Endothelial cell of umbilical vein (primary cell): ENCODE data around the gene GTF2F1. TPM values are rescaled to one million over a fixed set of nuclear protein-coding genes. Genes with fewer than 3 reads are reported as not detected.

Experiments
- BruUV-seq: library from RNA; stranded (reverse); fragments of 400-500 nt; replicated peaks from 2 replicates; lab custom pipeline; 2021; lab: Mats Ljungman, UMichigan
- CTCF ChIA-PET: fragments of 300-600, 350-600 bp; sonication (Branson Sonifier 250); formaldehyde crosslinking; loops from one replicate; lab custom pipeline; 2021; ENCODE audit warnings: antibody characterized with exemption, inconsistent platforms; lab: Charles Lee
- POLR2A ChIA-PET: fragments of 300-600, 350-600 bp; sonication (Branson Sonifier 250); formaldehyde crosslinking; loops from one replicate; lab custom pipeline; 2021; ENCODE audit warnings: antibody characterized with exemption, inconsistent platforms; lab: Charles Lee
- DNase-seq: peaks from one replicate; pipeline ENCODE4 v3.0.0-alpha.2; 2011; ENCODE audit warnings: low read depth, low spot score
- FAIRE-seq: peaks from 2 replicates; lab custom pipeline; 2011; peaks lifted over from hg19 to GRCh38; lab: Jason Lieb, UNC
- H2AFZ ChIP-seq: 2 replicates; pipeline ENCODE4 v1.6.0; 2012; ENCODE audit warnings: low read depth, low read length, control low read depth, inconsistent platforms
- H3K27ac ChIP-seq: 2 replicates; pipeline ENCODE4 v1.5.1; 2011; ENCODE audit warnings: low read depth, mild to moderate bottlenecking, control low read depth, low read length, moderate library complexity; ENCODE audit not compliant: insufficient read depth
- H3K27me3 ChIP-seq, 2 experiments: 2 replicates each; pipeline versions ENCODE4 v1.6.0 to v1.6.1; 2011; ENCODE audit warnings: low read length in 2 of 2, mixed read lengths in 1 of 2; ENCODE audit not compliant: control insufficient read depth in 2 of 2, insufficient read depth in 2 of 2
- H3K36me3 ChIP-seq, 2 experiments: 2 replicates in 1 of 2; 3 replicates in 1 of 2; pipeline ENCODE4 v1.5.1; 2011; ENCODE audit warnings: low read length in 2 of 2, mild to moderate bottlenecking in 1 of 2, moderate library complexity in 1 of 2; ENCODE audit not compliant: control insufficient read depth in 2 of 2, insufficient read depth in 2 of 2; ENCODE audit errors: extremely low read depth in 1 of 2
- H3K4me1 ChIP-seq: 3 replicates; pipeline ENCODE4 v1.5.1; 2011; ENCODE audit warnings: mild to moderate bottlenecking, low read length; ENCODE audit not compliant: control insufficient read depth, insufficient read depth; ENCODE audit errors: extremely low read depth
- H3K4me2 ChIP-seq: 2 replicates; pipeline ENCODE4 v1.6.1; 2011; ENCODE audit warnings: low read length, control low read depth, mixed read lengths; ENCODE audit not compliant: insufficient read depth
- H3K4me3 ChIP-seq, 3 experiments: fragments of 200-600 bp in 1 of 3; sonication (generic), shearing (Covaris generic) in 1 of 3; replicated peaks in 1 of 3; 2 replicates each; pipeline ENCODE4 v1.5.1; 2011 to 2016; ENCODE audit warnings: control low read depth in 3 of 3, low read length in 3 of 3, mild to moderate bottlenecking in 2 of 3, inconsistent platforms in 1 of 3, low read depth in 1 of 3, moderate library complexity in 1 of 3; ENCODE audit not compliant: insufficient read depth in 1 of 3
- H3K79me2 ChIP-seq: 2 replicates; pipeline ENCODE4 v1.6.0; 2012; ENCODE audit warnings: low read length, inconsistent platforms; ENCODE audit not compliant: control insufficient read depth, insufficient read depth
- H3K9ac ChIP-seq: replicated peaks from 2 replicates; pipeline ENCODE3; 2011; ENCODE audit warnings: low read length, control low read depth; ENCODE audit not compliant: insufficient read depth; ENCODE audit errors: extremely low read depth
- H3K9me1 ChIP-seq: replicated peaks from 3 replicates; pipeline ENCODE4 v1.6.0; 2011; ENCODE audit warnings: mild to moderate bottlenecking, low read length; ENCODE audit not compliant: control insufficient read depth, insufficient read depth; ENCODE audit errors: extremely low read depth
- H3K9me3 ChIP-seq: replicated peaks from 2 replicates; pipeline ENCODE4 v1.5.1; 2012; ENCODE audit warnings: low read length, inconsistent platforms; ENCODE audit not compliant: control insufficient read depth, insufficient read depth
- H4K20me1 ChIP-seq: replicated peaks from 2 replicates; pipeline ENCODE3; 2011; ENCODE audit warnings: mild to moderate bottlenecking, low read length; ENCODE audit not compliant: control insufficient read depth, insufficient read depth; ENCODE audit errors: extremely low read depth
- EZH2 ChIP-seq: IDR thresholded peaks from 2 replicates; pipeline ENCODE4 v1.6.1; 2012; ENCODE audit warnings: borderline replicate concordance, low read depth, mild to moderate bottlenecking, moderate library complexity, low read length, inconsistent platforms; ENCODE audit not compliant: severe bottlenecking
- FOS ChIP-seq: IDR thresholded peaks from 2 replicates; pipeline ENCODE4 v1.6.1; 2011; ENCODE audit warnings: mild to moderate bottlenecking, low read length, moderate library complexity, borderline replicate concordance; ENCODE audit not compliant: insufficient read depth
- GATA2 ChIP-seq: IDR thresholded peaks from 2 replicates; pipeline ENCODE4 v1.7.0; 2011; ENCODE audit warnings: low read depth, mild to moderate bottlenecking, moderate library complexity, mixed read lengths, low read length; ENCODE audit not compliant: insufficient read length, insufficient read depth
- JUN ChIP-seq: IDR thresholded peaks from 2 replicates; pipeline ENCODE4 v1.6.1; 2011; ENCODE audit warnings: borderline replicate concordance, low read depth; ENCODE audit not compliant: insufficient read length, insufficient read depth
- MYC ChIP-seq: IDR thresholded peaks from one replicate; pipeline ENCODE4 v1.6.1; 2011; ENCODE audit warnings: mild to moderate bottlenecking, low read depth, low read length
- POLR2A ChIP-seq: IDR thresholded peaks from 2 replicates; pipeline ENCODE4 v1.6.1; 2012; ENCODE audit warnings: low read depth, mild to moderate bottlenecking, control low read depth, low read length
- POLR2AphosphoS5 ChIP-seq: IDR thresholded peaks from 2 replicates; pipeline ENCODE4 v1.6.1; 2012; ENCODE audit warnings: low read depth, mild to moderate bottlenecking, control low read depth, low read length, moderate library complexity; ENCODE audit not compliant: insufficient read depth
- dilution Hi-C: fragments of 300-500 bp; cut with MboI; formaldehyde crosslinking; loops from one replicate; pipeline ENCODE4 v1.15.0; 2019; ENCODE audit warnings: low sequenced_read_pairs; ENCODE audit not compliant: extremely low pct_ligation_motif_present
- intact Hi-C: fragments of 100-400 bp; cut with micrococcal nuclease; formaldehyde crosslinking; loops from one replicate; pipeline ENCODE4 v1.10.0; 2022
- polyA plus RNA-seq, 4 experiments: library from polyadenylated mRNA; depleted of rRNA in 3 of 4; stranded (reverse) in 3 of 4; unstranded in 1 of 4; fragments of >200 nt; gene quantifications; 2 replicates each; pipeline versions ENCODE4 v1.2.1 to v1.2.3, GENCODE V29; 2011 to 2012; ENCODE audit warnings: missing spikeins in 1 of 4
- total RNA-seq: library from RNA; stranded (reverse); gene quantifications from 2 replicates; pipeline ENCODE4 v1.2.3, GENCODE V29; 2021
- TF ChIP-seq, protein P1 (sequence below): IDR thresholded peaks from 2 replicates; pipeline ENCODE4 v1.6.1; 2011; ENCODE audit not compliant: insufficient read depth, insufficient read length

Gene GTF2F1
- total and polyA plus RNA-seq, 2 donors (not counting 3 experiments of a cell fraction or from before 2014, with no cell fraction given): 44.8 to 56.4 TPM

GRCh38 chr19:6418562-6418932 is 25.6 kb upstream of the GTF2F1 start:
- dilution Hi-C loops (no loop called here), intact Hi-C loops (no loop called here)
- no peak overlapping the region for H3K4me3 ChIP-seq
- no peaks in the 10 kb centered on the region for H3K27me3 ChIP-seq
- ChIA-PET POLR2A (no interaction called here), CTCF (interaction anchor here (2.0 kb wide), 1 partner anchor 24 kb away, joined by 6 read pairs; no protein-coding TSS in a partner anchor)
- TF ChIP-seq, protein P1, sequence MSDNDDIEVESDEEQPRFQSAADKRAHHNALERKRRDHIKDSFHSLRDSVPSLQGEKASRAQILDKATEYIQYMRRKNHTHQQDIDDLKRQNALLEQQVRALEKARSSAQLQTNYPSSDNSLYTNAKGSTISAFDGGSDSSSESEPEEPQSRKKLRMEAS: no peak
- TF ChIP-seq EZH2 (no peak), POLR2A (no peak), JUN (no peak), GATA2 (no peak), POLR2AphosphoS5 (no peak), FOS (no peak), MYC (no peak)
- peaks cover 50% of the 10 kb centered on the region for H3K79me2 ChIP-seq
- H3K9me1 ChIP-seq: no peaks in the 10 kb centered on the region
- DNase-seq: no peak
- FAIRE-seq: no peak
- BruUV-seq: no TSS peak
- no peaks in the 10 kb centered on the region for H3K9me3 ChIP-seq
- peaks cover 3% of the 10 kb centered on the region for H4K20me1 ChIP-seq
- H3K4me2 ChIP-seq: no peak overlapping the region
- H3K36me3 ChIP-seq: peaks cover 33 to 70% of the 10 kb centered on the region in 2 experiments
- no peak overlapping the region for H2AFZ ChIP-seq
- no peak overlapping the region for H3K27ac ChIP-seq
- H3K9ac ChIP-seq: no peak overlapping the region
- H3K4me1 ChIP-seq: peaks cover 8% of the 10 kb centered on the region
